ENCODE data around the gene S100A6.

Gene S100A6

GRCh38 chr1:153493343-153493960, 42.3 kb downstream of the S100A6 start:
- DNase-seq: no peak

GRCh38 chr1:153490272-153491051, 45.3 kb downstream of the S100A6 start:
- peak; percentile 82 for DNase-seq

DNA sequence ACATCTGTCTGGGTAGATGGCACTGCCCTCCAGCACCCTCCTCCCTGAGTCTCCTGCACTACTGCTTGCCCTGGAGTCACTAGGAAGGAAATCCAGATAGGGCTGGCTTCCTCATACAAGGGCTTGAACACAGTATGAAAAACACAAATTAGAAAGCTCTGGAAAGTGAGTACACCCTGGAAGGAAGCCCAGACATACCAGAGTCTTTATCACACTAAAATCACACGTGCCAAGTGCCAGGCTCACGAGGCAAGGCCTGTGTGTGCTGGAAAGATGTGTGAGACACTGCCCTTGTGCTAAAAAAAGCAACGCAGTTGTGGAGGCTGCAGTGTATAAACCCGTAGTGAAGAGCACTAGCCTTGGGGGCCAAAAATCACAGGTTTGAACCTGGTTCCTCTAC, 47.1 kb downstream of the S100A6 start:
- DNase-seq: no peak

DNA sequence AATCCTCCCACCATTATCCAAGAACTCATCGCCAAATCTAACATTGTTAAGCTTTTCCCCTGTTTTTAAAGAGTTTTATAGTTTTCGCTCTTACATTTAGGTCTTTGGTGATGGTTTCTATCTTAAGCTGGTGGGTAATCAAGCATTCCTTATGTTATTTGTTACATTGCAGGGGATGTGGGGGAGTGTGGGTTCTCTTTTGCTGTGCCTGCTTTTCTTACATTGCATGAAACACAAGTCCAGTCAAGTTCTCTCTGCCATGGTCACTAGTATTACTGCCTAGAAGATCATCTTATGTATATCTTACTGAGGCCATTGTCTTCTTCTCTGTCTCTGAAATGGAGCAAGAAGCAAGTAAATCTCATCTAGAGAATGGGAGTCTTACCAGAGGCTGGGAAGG, 48.1 kb downstream of the S100A6 start:
- DNase-seq: no peak

GRCh38 chr1:153485863-153486262, 49.9 kb downstream of the S100A6 start:
- no peak for DNase-seq

Measured in SIG-M5 (cell line).